ENCODE data around the gene MOCS2. TPM values are rescaled to one million over a fixed set of nuclear protein-coding genes. Genes with fewer than 3 reads are reported as not detected.

MOCS2 gene
- polyA plus RNA-seq, 2 of the 4 experiments (the other 2 are of a cell fraction): 47.7 to 75.3 TPM

DNA sequence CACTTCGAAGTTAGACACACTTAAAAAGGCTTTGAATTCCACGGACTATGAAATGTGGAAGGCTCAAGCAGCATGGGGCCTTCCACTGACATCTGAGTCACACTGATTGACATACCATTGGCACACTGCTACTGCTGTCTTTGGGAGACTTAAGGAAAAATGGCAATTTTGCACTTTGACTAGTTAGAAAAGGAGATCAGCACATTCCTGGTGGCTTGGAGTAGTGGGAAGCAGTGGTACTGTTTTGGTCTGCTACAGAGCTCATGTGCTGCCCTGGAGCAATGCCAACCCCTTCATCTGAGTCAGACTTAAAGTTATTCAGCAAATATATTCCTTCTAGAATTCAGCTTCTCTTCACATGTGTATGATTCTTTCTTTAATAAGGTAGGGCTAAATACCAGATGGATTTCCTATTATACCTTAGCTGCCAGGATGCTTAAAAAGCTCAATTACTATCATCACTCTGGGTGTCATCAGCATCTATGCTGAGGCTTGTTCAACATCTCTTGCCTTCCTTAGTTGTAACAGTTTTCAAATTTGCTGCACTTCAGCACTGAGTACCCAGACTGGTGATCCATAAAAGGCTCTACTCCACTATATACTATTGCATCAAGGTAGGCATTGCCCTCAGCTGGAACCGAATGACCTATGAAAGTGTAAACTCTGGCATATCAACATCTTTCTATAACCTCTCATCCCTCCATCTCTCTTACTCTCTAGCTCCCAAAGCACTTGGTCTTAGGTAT lies 42.3 kb upstream of the MOCS2 start:
- no peak overlapping the region for H3K4me3 ChIP-seq
- no peaks in the 10 kb centered on the region for H3K9me3 ChIP-seq
- ATAC-seq: peak in 1 of 2 experiments; percentile 34; a peak in 1 of 6 replicates
- ChIA-PET POLR2A (no interaction called here), CTCF (interaction anchor here (1.2 to 1.9 kb wide), 4 partner anchors 19 to 1082 kb away, joined by 3 to 5 read pairs (median 3); no protein-coding TSS in a partner anchor)
- FAIRE-seq: no peak
- 20% methylated on average over 3 of the region's 3 CpGs for WGBS (ENCODE audit: missing lambda C conversion rate)
- no peak overlapping the region for H3K27ac ChIP-seq
- DNase-seq (ENCODE audit: low read depth in 1 of 2, low spot score in 1 of 2): peak in 1 of 2 experiments; percentile 4
- 0 out of 3 replicates have a peak, but pooled peaks cover 3% of the 10 kb centered on the region for H3K4me1 ChIP-seq
- no peak overlapping the region for H3K4me2 ChIP-seq
- TF ChIP-seq CHD4 (IDR thresholded peaks at IDR 0.05; ENCODE audit: borderline replicate concordance) (no peak), ZC3H11A (IDR thresholded peaks at IDR 0.05) (no peak), CBX8 (IDR thresholded peaks at IDR 0.05) (no peak), POLR2AphosphoS2 (conservative IDR thresholded peaks at IDR 0.05; ENCODE audit: low read length) (no peak), FOSB (CRISPR knock-in tag; IDR thresholded peaks at IDR 0.05) (no peak), NPAS2 (CRISPR knock-in tag; IDR thresholded peaks at IDR 0.05; ENCODE audit: borderline replicate concordance) (no peak), HOXB5 (CRISPR knock-in tag; IDR thresholded peaks at IDR 0.05) (no peak), EHMT2 (IDR thresholded peaks at IDR 0.05; ENCODE audit: low read depth) (no peak), HOXA7 (CRISPR knock-in tag; IDR thresholded peaks at IDR 0.05) (no peak)
- TF ChIP-seq, protein P1, sequence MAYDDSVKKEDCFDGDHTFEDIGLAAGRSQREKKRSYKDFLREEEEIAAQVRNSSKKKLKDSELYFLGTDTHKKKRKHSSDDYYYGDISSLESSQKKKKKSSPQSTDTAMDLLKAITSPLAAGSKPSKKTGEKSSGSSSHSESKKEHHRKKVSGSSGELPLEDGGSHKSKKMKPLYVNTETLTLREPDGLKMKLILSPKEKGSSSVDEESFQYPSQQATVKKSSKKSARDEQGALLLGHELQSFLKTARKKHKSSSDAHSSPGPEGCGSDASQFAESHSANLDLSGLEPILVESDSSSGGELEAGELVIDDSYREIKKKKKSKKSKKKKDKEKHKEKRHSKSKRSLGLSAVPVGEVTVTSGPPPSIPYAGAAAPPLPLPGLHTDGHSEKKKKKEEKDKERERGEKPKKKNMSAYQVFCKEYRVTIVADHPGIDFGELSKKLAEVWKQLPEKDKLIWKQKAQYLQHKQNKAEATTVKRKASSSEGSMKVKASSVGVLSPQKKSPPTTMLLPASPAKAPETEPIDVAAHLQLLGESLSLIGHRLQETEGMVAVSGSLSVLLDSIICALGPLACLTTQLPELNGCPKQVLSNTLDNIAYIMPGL (CRISPR knock-in tag; IDR thresholded peaks at IDR 0.05; ENCODE audit: borderline replicate concordance): no peak
- TF ChIP-seq, protein P2, sequence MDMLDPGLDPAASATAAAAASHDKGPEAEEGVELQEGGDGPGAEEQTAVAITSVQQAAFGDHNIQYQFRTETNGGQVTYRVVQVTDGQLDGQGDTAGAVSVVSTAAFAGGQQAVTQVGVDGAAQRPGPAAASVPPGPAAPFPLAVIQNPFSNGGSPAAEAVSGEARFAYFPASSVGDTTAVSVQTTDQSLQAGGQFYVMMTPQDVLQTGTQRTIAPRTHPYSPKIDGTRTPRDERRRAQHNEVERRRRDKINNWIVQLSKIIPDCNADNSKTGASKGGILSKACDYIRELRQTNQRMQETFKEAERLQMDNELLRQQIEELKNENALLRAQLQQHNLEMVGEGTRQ (IDR thresholded peaks at IDR 0.05): no peak
- TF ChIP-seq, protein P3, sequence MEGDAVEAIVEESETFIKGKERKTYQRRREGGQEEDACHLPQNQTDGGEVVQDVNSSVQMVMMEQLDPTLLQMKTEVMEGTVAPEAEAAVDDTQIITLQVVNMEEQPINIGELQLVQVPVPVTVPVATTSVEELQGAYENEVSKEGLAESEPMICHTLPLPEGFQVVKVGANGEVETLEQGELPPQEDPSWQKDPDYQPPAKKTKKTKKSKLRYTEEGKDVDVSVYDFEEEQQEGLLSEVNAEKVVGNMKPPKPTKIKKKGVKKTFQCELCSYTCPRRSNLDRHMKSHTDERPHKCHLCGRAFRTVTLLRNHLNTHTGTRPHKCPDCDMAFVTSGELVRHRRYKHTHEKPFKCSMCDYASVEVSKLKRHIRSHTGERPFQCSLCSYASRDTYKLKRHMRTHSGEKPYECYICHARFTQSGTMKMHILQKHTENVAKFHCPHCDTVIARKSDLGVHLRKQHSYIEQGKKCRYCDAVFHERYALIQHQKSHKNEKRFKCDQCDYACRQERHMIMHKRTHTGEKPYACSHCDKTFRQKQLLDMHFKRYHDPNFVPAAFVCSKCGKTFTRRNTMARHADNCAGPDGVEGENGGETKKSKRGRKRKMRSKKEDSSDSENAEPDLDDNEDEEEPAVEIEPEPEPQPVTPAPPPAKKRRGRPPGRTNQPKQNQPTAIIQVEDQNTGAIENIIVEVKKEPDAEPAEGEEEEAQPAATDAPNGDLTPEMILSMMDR (IDR thresholded peaks at IDR 0.05): no peak
- TF ChIP-seq, protein P4, sequence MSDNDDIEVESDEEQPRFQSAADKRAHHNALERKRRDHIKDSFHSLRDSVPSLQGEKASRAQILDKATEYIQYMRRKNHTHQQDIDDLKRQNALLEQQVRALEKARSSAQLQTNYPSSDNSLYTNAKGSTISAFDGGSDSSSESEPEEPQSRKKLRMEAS (IDR thresholded peaks at IDR 0.05): no peak

DNA sequence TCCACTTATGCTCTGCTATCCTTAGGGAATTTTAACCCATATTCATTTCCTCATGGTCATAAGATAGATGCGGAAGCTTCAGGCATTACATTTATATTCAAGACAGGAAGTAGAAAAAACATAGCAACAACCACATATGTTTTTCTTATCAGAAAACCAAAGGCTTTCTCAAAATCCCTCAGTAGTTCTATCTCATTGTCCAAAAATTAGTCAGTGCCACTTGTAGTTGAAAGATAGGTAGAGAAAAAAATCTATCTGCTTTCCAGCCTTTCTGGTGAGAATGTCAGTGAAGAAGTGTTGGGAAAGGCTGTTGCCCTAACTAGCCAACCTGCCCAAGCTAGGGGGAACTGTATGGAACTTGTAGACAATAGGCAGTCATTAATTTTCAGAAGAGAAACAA lies 23.5 kb upstream of the MOCS2 start:
- CTCF ChIA-PET: interaction anchor here (0.8 to 1.6 kb wide), 3 partner anchors 17 to 1287 kb away, joined by 4 read pairs; no protein-coding TSS in a partner anchor

More for the DNA sequence above, 23.5 kb upstream of the MOCS2 start:
- no peak for TF ChIP-seq BHLHE40 (IDR thresholded peaks at IDR 0.05; ENCODE audit: low read depth, low read length)
- no peak for TF ChIP-seq HDAC2 (IDR thresholded peaks at IDR 0.05)
- TF ChIP-seq, protein P3 (IDR thresholded peaks at IDR 0.05): no peak
- no peak for TF ChIP-seq TFCP2L1 (CRISPR knock-in tag; IDR thresholded peaks at IDR 0.05)
- no peak for TF ChIP-seq SMC3 (IDR thresholded peaks at IDR 0.05)
- no peak for TF ChIP-seq KDM5A (IDR thresholded peaks at IDR 0.05)
- no peak for TF ChIP-seq FOSB (CRISPR knock-in tag; IDR thresholded peaks at IDR 0.05)
- TF ChIP-seq ZFP36 (IDR thresholded peaks at IDR 0.05; ENCODE audit: borderline replicate concordance, partially characterized antibody): no peak
- TF ChIP-seq NFE2L2 (conservative IDR thresholded peaks at IDR 0.05; ENCODE audit: low read length): no peak
- TF ChIP-seq RNF2 (IDR thresholded peaks at IDR 0.05; ENCODE audit: borderline replicate concordance, low read depth): no peak
- no peak for TF ChIP-seq EHF (CRISPR knock-in tag; IDR thresholded peaks at IDR 0.05)
- no peak for TF ChIP-seq FOXS1 (CRISPR knock-in tag; IDR thresholded peaks at IDR 0.05)
- Histone ChIP-seq H3K9me3 (no peaks in the 10 kb centered on the region), H3K27ac (no peak overlapping the region), H3K4me2 (no peak overlapping the region), H3K4me1 (no peaks in the 10 kb centered on the region), H3K4me3 (no peak overlapping the region)
- ATAC-seq: no peak
- no peak for FAIRE-seq
- 92% methylated on average over 1 of the region's 1 CpG for WGBS (ENCODE audit: missing lambda C conversion rate)
- no peak for DNase-seq (ENCODE audit: low read depth in 1 of 2, low spot score in 1 of 2)
- POLR2A ChIA-PET: no interaction called here

Measured in A549 (cell line).